GM12878 (cell line): ENCODE data around the gene AP1B1. TPM values are rescaled to one million over a fixed set of nuclear protein-coding genes. Genes with fewer than 3 reads are reported as not detected.

Experiments
- ATAC-seq: fragments of 200-7000 bp; cut with Tn5 transposase; 3 replicates; pipeline ENCODE4 v1.9.1; 2020; ENCODE audit warnings: mild to moderate bottlenecking, moderate library complexity
- BruUV-seq: library from RNA; stranded (reverse); fragments of 400-500 nt; replicated peaks from 2 replicates; lab custom pipeline; 2021; lab: Mats Ljungman, UMichigan
- CTCF ChIA-PET: fragments of 300-600 bp; sonication (Branson Sonifier 250); formaldehyde crosslinking; extraction: SDS; loops from one replicate; lab custom pipeline; 2021; ENCODE audit warnings: inconsistent platforms; lab: Yijun Ruan, JAX
- POLR2A ChIA-PET: fragments of 350-600 bp; formaldehyde crosslinking; extraction: SDS; loops from one replicate; lab custom pipeline; 2021; ENCODE audit warnings: inconsistent platforms; lab: Charles Lee
- RAD21 ChIA-PET: fragments of 300-600 bp; sonication (Branson Sonifier 250); formaldehyde crosslinking; loops from one replicate; lab custom pipeline; 2023; ENCODE audit warnings: antibody characterized with exemption; ENCODE audit not compliant: unreplicated experiment; lab: Charles Lee
- SMC1A ChIA-PET: fragments of 300-600 bp; sonication (Branson Sonifier 250); formaldehyde crosslinking; loops from one replicate; lab custom pipeline; 2023; ENCODE audit not compliant: unreplicated experiment, uncharacterized antibody; lab: Charles Lee
- DNase-seq: peaks from one replicate; pipeline ENCODE4 v3.0.0-alpha.2; 2011; ENCODE audit warnings: low read depth, low spot score
- FAIRE-seq: peaks from 3 replicates; lab custom pipeline; 2011; peaks lifted over from hg19 to GRCh38; lab: Jason Lieb, UNC
- H2AFZ ChIP-seq: 2 replicates; pipeline ENCODE4 v1.6.0; 2011; ENCODE audit warnings: low read depth, low read length, control low read depth; ENCODE audit not compliant: control insufficient read depth
- H3K27ac ChIP-seq: 2 replicates; pipeline ENCODE4 v1.5.1; 2011; ENCODE audit warnings: control low read depth; ENCODE audit not compliant: control insufficient read depth, insufficient read depth
- H3K27me3 ChIP-seq, 2 experiments: replicated peaks in 1 of 2; 2 replicates each; pipeline versions ENCODE4 v1.6.0 to v1.6.1; 2011; ENCODE audit warnings: low read length in 1 of 2; ENCODE audit not compliant: control insufficient read depth in 2 of 2, insufficient read depth in 2 of 2
- H3K36me3 ChIP-seq, 2 experiments: 2 replicates each; pipeline ENCODE4 v1.5.1; 2011; ENCODE audit warnings: low read length in 1 of 2; ENCODE audit not compliant: control insufficient read depth in 2 of 2, insufficient read depth in 2 of 2
- H3K4me1 ChIP-seq: 2 replicates; pipeline ENCODE4 v1.6.1; 2011; ENCODE audit warnings: mild to moderate bottlenecking, low read length, moderate library complexity, mixed read lengths; ENCODE audit not compliant: control insufficient read depth, insufficient read depth
- H3K4me2 ChIP-seq: 2 replicates; pipeline ENCODE4 v1.6.0; 2011; ENCODE audit warnings: control low read depth; ENCODE audit not compliant: control insufficient read depth, insufficient read depth
- H3K4me3 ChIP-seq: fragments of 200-600 bp; sonication (generic); 2 replicates; pipeline ENCODE4 v1.5.1; 2016
- H3K79me2 ChIP-seq: 2 replicates; pipeline ENCODE4 v1.6.0; 2011; ENCODE audit warnings: low read length; ENCODE audit not compliant: control insufficient read depth, insufficient read depth
- H3K9ac ChIP-seq: 2 replicates; pipeline ENCODE4 v1.8.0; 2011; ENCODE audit warnings: low read length, control low read depth, mixed read lengths; ENCODE audit not compliant: control insufficient read depth, insufficient read depth
- H3K9me3 ChIP-seq: replicated peaks from 3 replicates; pipeline ENCODE4 v1.5.1; 2011; ENCODE audit warnings: mild to moderate bottlenecking, low read length; ENCODE audit not compliant: control insufficient read depth, insufficient read depth
- H4K20me1 ChIP-seq: 2 replicates; pipeline ENCODE4 v1.6.0; 2011; ENCODE audit not compliant: control insufficient read depth, insufficient read depth
- ATF3 ChIP-seq: IDR thresholded peaks from 2 replicates; pipeline ENCODE4 v1.6.1; 2011; ENCODE audit warnings: low read depth, mild to moderate bottlenecking, low read length, moderate library complexity, borderline replicate concordance; ENCODE audit errors: extremely low read depth
- ATF7 ChIP-seq: fragments of 450-650 bp; IDR thresholded peaks from 2 replicates; pipeline ENCODE4 v1.6.1; 2016; ENCODE audit warnings: low read depth, mild to moderate bottlenecking
- BHLHE40 ChIP-seq, 2 experiments: fragments of 450-650 bp in 1 of 2; IDR thresholded peaks; 2 replicates each; pipeline ENCODE4 v1.6.1; 2011 to 2017; ENCODE audit warnings: low read depth in 2 of 2, borderline replicate concordance in 1 of 2, improper control_type of control experiment in 1 of 2, low read length in 1 of 2, mild to moderate bottlenecking in 1 of 2
- BMI1 ChIP-seq: fragments of 450-650 bp; IDR thresholded peaks from 2 replicates; pipeline ENCODE4 v1.6.1; 2016; ENCODE audit warnings: mild to moderate bottlenecking, moderate library complexity, borderline replicate concordance
- CREB1 ChIP-seq: IDR thresholded peaks from 2 replicates; pipeline ENCODE4 v1.6.1; 2012; ENCODE audit warnings: low read depth, mild to moderate bottlenecking, inconsistent platforms
- JUND ChIP-seq: IDR thresholded peaks from 2 replicates; pipeline ENCODE4 v1.6.1; 2012; ENCODE audit warnings: low read depth, mild to moderate bottlenecking, low read length, improper control_type of control experiment, moderate library complexity
- KLF5 ChIP-seq: fragments of 450-650 bp; IDR thresholded peaks from 2 replicates; pipeline ENCODE4 v1.6.1; 2014; ENCODE audit warnings: mild to moderate bottlenecking; ENCODE audit not compliant: partially characterized antibody
- LARP7 ChIP-seq: fragments of 450-650 bp; IDR thresholded peaks from 2 replicates; pipeline ENCODE4 v1.6.1; 2017; ENCODE audit warnings: mild to moderate bottlenecking
- RCOR1 ChIP-seq: conservative IDR thresholded peaks from 2 replicates; pipeline ENCODE4 v1.6.1; 2012; ENCODE audit warnings: low read depth, low read length, improper control_type of control experiment
- SIX5 ChIP-seq: IDR thresholded peaks from 2 replicates; pipeline ENCODE4 v1.6.1; 2011; ENCODE audit warnings: mild to moderate bottlenecking, low read depth, low read length, moderate library complexity; ENCODE audit not compliant: severe bottlenecking
- SREBF1 ChIP-seq: IDR thresholded peaks from 2 replicates; pipeline ENCODE4 v1.6.1; 2012; ENCODE audit warnings: mild to moderate bottlenecking, low read length
- TARDBP ChIP-seq: IDR thresholded peaks from 2 replicates; pipeline ENCODE4 v1.6.1; 2016; ENCODE audit warnings: borderline replicate concordance
- TCF12 ChIP-seq: IDR thresholded peaks from 2 replicates; pipeline ENCODE4 v1.6.1; 2011; ENCODE audit warnings: low read depth, mild to moderate bottlenecking, low read length
- ZZZ3 ChIP-seq: IDR thresholded peaks from 2 replicates; pipeline ENCODE4 v1.6.1; 2011; ENCODE audit warnings: low read depth; ENCODE audit not compliant: control insufficient read depth, insufficient read length
- WGBS: methylation state at CpG from one replicate; pipeline ENCODE4 v1.1.6; 2016; ENCODE audit warnings: low lambda C conversion rate; ENCODE audit not compliant: insufficient replicate concordance, insufficient coverage; ENCODE audit errors: missing lambda C conversion rate; 5-methylcytosine and 5-hydroxymethylcytosine counted together
- in situ Hi-C: fragments of 300-500 bp; cut with MboI; formaldehyde crosslinking; loops from 9 replicates; pipeline ENCODE4 v1.14.3; 2018; ENCODE audit warnings: mixed read lengths
- intact Hi-C: fragments of 100-400 bp; cut with micrococcal nuclease; formaldehyde crosslinking; loops from one replicate; pipeline ENCODE4 v1.14.2; 2022; ENCODE audit not compliant: unreplicated experiment
- polyA plus RNA-seq, 11 experiments: library from polyadenylated mRNA; depleted of rRNA in 4 of 11; unstranded in 6 of 11; stranded (reverse) in 5 of 11; fragments of >200 nt; fragmentation: Nextera tagmentation in 4 of 11; fragmentation: Illumina TruSeq in 1 of 11; extraction: Ambion mirVana in 4 of 11; extraction: Trizol in 1 of 11; gene quantifications; 1 replicate in 1 of 11; 2 replicates in 10 of 11; pipeline versions ENCODE4 v1.2.1 to v1.2.3, GENCODE V29; 2011 to 2016; ENCODE audit warnings: inconsistent platforms in 2 of 11, missing spikeins in 2 of 11, low read depth in 1 of 11
- total RNA-seq, 4 experiments: library from RNA; depleted of rRNA in 3 of 4; stranded (reverse); fragments of >200 nt in 3 of 4; fragmentation: Illumina TruSeq in 1 of 4; extraction: Trizol in 1 of 4; gene quantifications; 2 replicates each; pipeline versions ENCODE4 v1.2.1 to v1.2.3, GENCODE V29; 2013 to 2021
- TF ChIP-seq, protein P1 (sequence below): IDR thresholded peaks from 2 replicates; pipeline ENCODE4 v1.6.1; 2011; ENCODE audit warnings: borderline replicate concordance, low read depth, mild to moderate bottlenecking, moderate library complexity, low read length; ENCODE audit not compliant: insufficient read depth, poor library complexity, severe bottlenecking
- TF ChIP-seq, protein P2 (sequence below): IDR thresholded peaks from 2 replicates; pipeline ENCODE4 v1.6.1; 2012; ENCODE audit warnings: improper control_type of control experiment, low read depth, low read length; ENCODE audit not compliant: insufficient replicate concordance

AP1B1 gene
- total and polyA plus RNA-seq, 10 of the 15 experiments (the other 5 are each of a cell fraction or from before 2014, with no cell fraction given) = 2.1 to 98.6 (median 57.8) TPM

DNA sequence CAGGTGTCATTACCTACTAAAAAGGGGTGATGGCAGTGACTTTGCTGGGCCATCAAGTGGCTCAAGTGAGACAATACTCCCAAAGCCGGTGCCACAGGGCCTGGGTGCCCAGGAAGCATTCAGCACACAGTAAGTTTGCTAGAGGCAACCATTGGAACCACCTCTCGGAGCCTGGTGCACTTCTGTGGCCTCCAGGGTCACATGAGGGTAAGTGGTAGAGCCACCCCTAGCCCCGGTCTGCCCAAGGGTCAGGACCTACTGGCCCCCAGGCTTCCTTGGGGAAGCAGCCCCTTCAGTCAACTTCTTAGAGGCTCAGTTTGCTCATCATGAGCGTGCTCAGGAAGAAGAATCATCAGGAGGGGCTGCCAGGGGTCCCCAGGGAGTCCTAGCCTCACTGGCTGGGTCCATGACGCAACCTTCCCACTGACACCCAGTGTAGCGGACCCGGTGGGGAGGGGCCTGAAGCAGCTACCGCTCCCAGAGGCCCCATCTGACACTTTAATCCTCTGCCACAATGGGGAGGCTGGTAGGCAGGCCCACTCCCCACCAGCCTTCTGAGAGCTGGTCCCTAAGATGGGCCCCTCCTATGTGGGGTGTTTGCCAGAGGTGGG, 55.4 kb downstream of the AP1B1 start:
- Histone ChIP-seq H3K79me2 (no peaks in the 10 kb centered on the region), H3K9me3 (no peaks in the 10 kb centered on the region), H3K27ac (no peak overlapping the region), H3K4me1 (no peaks in the 10 kb centered on the region), H3K36me3 (peaks cover 9 to 48% of the 10 kb centered on the region in 2 experiments; a peak in 3 of 4 replicates), H4K20me1 (no peaks in the 10 kb centered on the region), H3K27me3 (no peaks in the 10 kb centered on the region), H3K4me2 (no peak overlapping the region), H3K9ac (no peak overlapping the region), H3K4me3 (no peak overlapping the region), H2AFZ (no peak overlapping the region)
- ChIA-PET POLR2A (no interaction called here), CTCF (no interaction called here), RAD21 (no interaction called here), SMC1A (no interaction called here)
- BruUV-seq = no TSS peak
- FAIRE-seq (no peak), ATAC-seq (no peak), DNase-seq (no peak)
- intact Hi-C loops (no loop called here), in situ Hi-C loops (no loop called here)
- TF ChIP-seq SREBF1 (no peak), SIX5 (no peak), CREB1 (no peak), ZZZ3 (no peak), KLF5 (no peak), LARP7 (no peak), BMI1 (no peak), ATF3 (no peak), TCF12 (no peak), TARDBP (no peak), BHLHE40 (IDR thresholded peaks at IDR 0.05; ENCODE audit: borderline replicate concordance in 1 of 2, low read depth in 2 of 2, low read length in 1 of 2) (no peak), ATF7 (no peak), JUND (no peak), RCOR1 (no peak)
- TF ChIP-seq, protein P1, sequence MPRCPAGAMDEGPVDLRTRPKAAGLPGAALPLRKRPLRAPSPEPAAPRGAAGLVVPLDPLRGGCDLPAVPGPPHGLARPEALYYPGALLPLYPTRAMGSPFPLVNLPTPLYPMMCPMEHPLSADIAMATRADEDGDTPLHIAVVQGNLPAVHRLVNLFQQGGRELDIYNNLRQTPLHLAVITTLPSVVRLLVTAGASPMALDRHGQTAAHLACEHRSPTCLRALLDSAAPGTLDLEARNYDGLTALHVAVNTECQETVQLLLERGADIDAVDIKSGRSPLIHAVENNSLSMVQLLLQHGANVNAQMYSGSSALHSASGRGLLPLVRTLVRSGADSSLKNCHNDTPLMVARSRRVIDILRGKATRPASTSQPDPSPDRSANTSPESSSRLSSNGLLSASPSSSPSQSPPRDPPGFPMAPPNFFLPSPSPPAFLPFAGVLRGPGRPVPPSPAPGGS = no peak
- TF ChIP-seq, protein P2, sequence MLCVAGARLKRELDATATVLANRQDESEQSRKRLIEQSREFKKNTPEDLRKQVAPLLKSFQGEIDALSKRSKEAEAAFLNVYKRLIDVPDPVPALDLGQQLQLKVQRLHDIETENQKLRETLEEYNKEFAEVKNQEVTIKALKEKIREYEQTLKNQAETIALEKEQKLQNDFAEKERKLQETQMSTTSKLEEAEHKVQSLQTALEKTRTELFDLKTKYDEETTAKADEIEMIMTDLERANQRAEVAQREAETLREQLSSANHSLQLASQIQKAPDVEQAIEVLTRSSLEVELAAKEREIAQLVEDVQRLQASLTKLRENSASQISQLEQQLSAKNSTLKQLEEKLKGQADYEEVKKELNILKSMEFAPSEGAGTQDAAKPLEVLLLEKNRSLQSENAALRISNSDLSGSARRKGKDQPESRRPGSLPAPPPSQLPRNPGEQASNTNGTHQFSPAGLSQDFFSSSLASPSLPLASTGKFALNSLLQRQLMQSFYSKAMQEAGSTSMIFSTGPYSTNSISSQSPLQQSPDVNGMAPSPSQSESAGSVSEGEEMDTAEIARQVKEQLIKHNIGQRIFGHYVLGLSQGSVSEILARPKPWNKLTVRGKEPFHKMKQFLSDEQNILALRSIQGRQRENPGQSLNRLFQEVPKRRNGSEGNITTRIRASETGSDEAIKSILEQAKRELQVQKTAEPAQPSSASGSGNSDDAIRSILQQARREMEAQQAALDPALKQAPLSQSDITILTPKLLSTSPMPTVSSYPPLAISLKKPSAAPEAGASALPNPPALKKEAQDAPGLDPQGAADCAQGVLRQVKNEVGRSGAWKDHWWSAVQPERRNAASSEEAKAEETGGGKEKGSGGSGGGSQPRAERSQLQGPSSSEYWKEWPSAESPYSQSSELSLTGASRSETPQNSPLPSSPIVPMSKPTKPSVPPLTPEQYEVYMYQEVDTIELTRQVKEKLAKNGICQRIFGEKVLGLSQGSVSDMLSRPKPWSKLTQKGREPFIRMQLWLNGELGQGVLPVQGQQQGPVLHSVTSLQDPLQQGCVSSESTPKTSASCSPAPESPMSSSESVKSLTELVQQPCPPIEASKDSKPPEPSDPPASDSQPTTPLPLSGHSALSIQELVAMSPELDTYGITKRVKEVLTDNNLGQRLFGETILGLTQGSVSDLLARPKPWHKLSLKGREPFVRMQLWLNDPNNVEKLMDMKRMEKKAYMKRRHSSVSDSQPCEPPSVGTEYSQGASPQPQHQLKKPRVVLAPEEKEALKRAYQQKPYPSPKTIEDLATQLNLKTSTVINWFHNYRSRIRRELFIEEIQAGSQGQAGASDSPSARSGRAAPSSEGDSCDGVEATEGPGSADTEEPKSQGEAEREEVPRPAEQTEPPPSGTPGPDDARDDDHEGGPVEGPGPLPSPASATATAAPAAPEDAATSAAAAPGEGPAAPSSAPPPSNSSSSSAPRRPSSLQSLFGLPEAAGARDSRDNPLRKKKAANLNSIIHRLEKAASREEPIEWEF = no peak
- 92% methylated on average over 8 of the region's 8 CpGs for WGBS
